Liver (tissue), 2 donors: ENCODE data around the gene CDC37.

Experiments
- TF ChIP-seq, protein P1 (sequence below): fragments of 150-350 bp; IDR thresholded peaks from 2 replicates; pipeline ENCODE4 v1.5.1; 2017; ENCODE audit warnings: improper control_type of control experiment, low read depth, low read length; ENCODE audit not compliant: missing input control
- TF ChIP-seq, protein P2 (sequence below): IDR thresholded peaks from 2 replicates; pipeline ENCODE4 v1.6.1; 2016; ENCODE audit warnings: antibody characterized with exemption
- donor health status: healthy.

DNA sequence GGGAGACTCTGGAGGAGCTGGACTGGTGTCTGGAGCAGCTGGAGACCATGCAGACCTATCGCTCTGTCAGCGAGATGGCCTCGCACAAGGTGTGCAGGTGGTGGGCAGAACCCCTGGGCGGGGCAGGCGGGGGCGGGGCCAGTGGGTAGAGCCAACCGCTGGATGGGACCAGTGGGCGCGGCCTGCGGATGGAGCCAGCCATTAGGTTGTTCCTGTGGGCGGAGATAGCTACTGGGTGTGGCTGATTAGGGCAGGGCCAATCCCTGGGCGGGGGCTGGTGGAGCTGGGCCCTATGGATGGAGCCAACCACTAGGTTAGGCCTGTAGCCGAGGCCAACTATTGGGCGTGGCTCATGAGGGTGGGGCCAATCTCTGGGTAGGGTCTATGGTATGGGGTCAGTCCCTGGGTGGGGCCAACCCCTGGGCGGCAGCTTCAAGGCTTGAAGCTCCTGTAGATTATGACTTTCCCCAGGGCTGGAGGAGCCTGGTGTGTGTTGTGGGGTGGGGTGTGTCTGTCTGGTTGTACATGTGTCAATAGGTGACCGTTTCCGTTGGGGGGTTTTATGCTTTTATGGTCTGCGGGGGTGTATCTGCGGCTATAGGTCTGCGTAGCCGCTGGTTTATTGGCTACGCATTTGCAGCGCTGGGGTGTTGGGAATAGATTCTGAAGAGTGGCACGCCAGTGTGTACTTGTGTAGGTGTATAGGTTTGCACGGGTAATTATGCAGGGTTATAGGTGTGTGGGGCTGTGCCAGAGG is 47.7 kb upstream of the CDC37 start:
- TF ChIP-seq, protein P1, sequence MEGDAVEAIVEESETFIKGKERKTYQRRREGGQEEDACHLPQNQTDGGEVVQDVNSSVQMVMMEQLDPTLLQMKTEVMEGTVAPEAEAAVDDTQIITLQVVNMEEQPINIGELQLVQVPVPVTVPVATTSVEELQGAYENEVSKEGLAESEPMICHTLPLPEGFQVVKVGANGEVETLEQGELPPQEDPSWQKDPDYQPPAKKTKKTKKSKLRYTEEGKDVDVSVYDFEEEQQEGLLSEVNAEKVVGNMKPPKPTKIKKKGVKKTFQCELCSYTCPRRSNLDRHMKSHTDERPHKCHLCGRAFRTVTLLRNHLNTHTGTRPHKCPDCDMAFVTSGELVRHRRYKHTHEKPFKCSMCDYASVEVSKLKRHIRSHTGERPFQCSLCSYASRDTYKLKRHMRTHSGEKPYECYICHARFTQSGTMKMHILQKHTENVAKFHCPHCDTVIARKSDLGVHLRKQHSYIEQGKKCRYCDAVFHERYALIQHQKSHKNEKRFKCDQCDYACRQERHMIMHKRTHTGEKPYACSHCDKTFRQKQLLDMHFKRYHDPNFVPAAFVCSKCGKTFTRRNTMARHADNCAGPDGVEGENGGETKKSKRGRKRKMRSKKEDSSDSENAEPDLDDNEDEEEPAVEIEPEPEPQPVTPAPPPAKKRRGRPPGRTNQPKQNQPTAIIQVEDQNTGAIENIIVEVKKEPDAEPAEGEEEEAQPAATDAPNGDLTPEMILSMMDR: no peak
- TF ChIP-seq, protein P2, sequence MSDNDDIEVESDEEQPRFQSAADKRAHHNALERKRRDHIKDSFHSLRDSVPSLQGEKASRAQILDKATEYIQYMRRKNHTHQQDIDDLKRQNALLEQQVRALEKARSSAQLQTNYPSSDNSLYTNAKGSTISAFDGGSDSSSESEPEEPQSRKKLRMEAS: no peak
